GM18870 (cell line): ENCODE results near the gene POU2F2.

Source experiments
- ATAC-seq: cut with Tn5 transposase; IDR thresholded peaks from one replicate; pipeline ENCODE4 v1.9.1; 2021; ENCODE audit warnings: moderate library complexity; ENCODE audit not compliant: unreplicated experiment

Gene POU2F2

DNA sequence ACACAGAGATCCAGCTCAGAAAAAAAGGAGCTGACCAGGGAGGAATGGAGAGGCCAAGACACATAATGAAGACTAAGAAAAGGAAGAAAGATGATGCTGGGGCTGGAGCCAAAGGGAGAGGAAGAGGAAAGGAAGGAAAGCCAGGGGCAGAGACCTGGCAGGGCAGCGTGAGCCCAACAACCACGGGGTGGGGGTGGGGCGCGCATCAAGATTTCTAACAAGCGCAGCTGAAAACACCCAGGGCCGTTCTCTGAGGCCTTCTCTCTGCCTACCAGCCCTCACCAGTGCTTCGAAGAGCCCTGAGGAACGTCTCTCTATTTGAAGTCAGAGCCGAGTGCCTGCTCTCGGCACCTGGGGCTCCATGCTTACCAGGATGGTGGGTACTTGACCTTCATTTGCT lies 23.6 kb upstream of the POU2F2 start:
- no peak for ATAC-seq

DNA sequence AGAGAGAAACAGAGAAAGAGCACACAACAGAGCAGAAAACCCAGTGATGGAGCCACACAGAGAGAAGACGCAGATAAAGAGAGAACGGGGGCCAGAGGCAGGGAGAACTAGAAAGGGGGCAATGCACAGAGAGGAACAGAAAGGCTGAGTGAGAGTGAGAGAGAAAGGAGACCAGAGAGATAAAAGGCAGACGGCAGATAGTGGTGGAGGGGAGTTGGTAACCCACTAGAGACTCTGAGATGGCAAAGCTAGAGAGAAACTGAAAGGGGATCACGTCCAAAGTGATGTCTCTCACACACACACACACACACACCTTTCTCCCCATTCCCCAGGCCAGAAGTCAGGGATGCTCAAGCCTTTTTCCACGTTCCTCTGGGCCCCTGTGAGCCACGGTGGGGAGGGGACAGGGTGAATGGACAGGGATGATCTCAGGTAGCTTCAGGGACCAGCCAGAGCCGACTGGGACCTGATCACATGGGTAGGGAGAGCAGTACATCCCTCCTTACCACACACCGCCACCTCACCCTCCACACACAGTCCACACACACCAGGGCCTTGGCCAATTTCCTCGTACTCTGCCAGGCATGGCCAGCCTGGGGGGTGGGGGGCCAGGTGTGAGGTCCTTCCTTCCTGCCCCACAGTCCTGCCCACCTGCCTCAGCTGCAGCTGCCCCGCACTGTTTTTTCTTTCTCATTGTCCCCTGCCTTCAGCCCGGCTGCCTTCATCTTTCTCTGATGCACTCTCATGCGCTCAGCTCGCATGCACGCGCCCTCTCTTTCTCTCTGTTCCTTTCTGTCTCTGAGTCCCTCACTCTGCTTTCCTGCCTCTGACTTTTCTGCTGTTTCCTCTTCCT lies 22.5 kb upstream of the POU2F2 start:
- no peak for ATAC-seq

DNA sequence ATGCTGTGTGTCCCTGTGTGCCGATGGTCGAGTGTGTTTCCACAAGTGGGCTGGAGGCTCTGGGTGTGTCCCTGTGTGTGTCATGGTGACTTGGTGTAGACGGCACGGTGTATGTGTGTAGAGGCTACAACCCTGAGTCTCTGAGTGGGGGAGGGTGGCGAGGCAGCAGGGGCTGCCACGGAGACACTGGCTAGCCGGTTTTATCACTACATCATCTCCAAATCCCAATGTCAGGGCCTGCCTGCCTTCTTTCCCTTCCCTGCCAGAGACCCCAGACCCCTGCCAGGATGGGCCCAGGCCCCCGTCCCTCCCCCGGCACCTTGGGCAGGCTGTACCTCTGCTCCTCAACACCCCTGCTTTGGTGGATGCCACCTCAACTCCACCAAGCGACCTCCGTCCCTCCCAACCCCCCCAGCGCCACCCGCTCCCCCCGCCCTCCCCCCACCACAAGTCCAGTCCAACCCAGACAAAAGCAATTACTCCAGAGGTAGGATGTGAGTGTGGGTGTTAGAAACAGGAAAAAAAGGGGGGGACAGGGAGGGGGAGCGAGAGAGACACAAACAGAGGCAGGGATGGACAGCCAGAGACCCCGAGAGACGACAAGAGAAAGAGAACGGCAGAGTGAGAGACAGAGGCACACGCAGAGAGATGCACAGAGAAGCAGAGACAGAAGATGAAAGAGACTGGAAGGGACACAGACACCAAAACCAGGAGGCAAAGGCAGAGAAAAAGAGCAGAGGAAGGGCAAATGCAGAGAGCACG lies 21.6 kb upstream of the POU2F2 start:
- ATAC-seq: no peak

- ATAC-seq: no peak
Observed at GRCh38 chr19:42152910-42153671, 20.8 kb upstream of the POU2F2 start.

- no peak for ATAC-seq
Observed at GRCh38 chr19:42151782-42152684, 19.8 kb upstream of the POU2F2 start.

DNA sequence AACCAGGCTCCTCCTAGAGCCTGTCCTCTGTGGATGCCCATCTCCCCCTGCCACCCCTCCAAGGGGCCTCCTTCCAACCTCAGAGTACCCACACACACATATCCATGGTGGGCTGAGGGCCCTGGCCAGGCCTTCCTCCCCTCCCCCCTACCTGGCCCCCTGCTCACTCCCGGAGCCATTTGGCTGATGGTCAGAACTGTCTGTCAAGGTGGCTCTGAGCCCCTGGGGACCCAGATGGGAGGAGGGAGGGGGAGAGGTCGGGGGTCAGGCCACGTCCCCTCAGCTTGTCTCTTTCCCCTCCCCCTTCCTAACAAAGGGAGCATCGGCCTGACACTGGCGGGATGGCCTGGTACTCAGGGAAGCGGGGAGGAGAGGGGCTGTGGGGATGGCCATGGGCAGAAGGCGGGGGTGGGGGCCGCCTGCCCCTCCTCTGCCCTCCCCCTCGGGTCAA lies 18.7 kb upstream of the POU2F2 start:
- ATAC-seq: no peak

DNA sequence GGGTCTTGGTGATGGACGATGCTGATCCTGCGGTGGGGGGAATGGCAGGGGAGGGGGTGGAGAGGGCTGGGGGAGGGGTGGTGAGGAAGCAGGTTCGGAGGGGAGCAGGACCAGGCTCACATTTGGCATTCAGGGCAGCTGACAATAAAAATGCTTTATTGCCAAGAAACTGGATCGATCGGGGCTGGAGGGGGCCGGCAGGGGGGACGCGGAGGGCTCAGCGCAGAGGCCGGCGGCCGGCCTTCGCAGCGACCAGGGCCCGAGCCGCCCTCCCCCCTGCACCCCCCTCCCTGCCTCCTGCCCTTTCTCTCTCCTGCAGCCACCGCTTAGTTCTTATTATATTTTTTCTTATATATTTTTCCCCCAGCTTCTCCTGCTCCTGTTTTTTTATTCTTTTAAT lies 18.1 kb upstream of the POU2F2 start:
- no peak for ATAC-seq

DNA sequence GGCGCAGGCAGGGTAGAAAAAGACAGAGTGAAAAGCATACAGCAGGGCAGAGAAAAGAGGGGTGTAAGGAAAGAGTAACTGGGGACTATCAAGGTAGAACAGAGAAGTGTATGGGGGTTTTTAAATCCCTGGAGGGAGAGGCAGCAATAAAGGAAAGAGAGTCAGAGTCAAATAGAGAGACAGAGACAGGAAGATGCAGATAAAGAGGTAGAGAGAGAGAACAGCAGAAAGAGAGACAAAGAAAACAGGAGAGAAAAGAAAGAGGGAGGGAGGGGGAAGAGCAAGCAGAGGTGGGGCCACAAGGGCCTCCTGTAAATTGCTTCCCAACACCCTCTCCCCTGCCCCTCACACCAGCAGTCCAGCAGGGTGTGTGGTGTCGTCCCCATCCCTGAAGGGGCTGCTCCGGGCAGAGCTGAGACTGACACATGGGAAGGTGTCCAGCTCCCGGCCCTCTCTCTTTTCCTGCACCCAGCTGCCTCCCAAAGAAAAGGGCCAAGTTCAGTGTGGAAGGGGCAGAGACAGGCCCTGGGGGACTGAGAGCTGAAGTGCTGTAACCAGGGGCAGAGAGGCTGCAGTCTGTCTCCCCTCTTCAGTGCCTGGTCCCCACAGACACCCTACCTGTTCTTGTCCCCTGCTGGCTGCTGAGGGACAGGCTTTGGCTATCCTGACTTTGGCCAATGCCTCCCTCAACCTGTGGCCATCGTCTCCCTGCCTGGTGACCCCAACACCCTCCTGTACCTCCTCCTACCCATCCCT lies 17.4 kb upstream of the POU2F2 start:
- no peak for ATAC-seq

GRCh38 chr19:42148266-42148665 lies 16.0 kb upstream of the POU2F2 start:
- no peak for ATAC-seq

DNA sequence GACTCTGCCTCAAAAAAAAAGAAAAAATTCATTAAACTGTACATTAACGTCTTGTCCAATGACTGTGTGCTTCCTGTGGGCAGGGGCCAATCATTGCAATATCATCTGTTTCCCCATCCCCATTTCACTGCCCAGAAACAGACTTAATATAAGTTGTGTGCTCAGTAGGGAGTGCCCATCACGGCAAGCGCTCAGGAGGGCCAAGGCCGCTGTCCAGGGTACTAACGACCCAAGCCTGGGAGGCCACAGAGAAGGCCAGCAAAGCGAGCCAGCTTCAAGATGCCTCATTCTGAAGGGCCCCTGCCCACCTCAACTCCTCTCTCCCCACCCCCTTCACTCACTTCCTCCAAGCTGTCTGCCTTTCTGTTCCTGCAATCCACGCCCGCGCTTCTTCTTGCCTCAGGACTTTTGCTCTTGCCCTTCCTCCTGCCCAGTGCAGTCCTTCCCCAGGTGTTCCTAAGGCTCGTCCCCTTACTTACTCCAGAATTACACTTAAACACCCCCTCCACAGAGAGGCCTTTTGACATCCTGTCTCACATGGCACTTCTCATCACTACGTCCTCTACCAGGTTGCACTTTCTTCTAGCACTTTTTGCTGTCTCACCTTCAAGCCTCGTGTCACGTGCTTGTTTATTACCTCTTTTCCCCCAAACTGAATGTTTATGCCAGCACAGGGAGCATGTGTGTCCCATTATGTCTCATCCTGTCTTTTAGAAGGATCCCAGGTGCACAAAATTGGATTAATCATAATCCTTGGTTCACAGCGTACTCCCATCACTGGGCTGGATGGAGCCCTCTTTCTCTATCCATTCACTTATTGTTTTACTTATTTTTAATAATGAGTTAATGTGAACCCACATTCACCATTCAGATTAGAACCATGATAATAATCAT lies 11.3 kb upstream of the POU2F2 start:
- ATAC-seq: no peak

- no peak for ATAC-seq
Observed at GRCh38 chr19:42140125-42140754, 8.0 kb upstream of the POU2F2 start.

DNA sequence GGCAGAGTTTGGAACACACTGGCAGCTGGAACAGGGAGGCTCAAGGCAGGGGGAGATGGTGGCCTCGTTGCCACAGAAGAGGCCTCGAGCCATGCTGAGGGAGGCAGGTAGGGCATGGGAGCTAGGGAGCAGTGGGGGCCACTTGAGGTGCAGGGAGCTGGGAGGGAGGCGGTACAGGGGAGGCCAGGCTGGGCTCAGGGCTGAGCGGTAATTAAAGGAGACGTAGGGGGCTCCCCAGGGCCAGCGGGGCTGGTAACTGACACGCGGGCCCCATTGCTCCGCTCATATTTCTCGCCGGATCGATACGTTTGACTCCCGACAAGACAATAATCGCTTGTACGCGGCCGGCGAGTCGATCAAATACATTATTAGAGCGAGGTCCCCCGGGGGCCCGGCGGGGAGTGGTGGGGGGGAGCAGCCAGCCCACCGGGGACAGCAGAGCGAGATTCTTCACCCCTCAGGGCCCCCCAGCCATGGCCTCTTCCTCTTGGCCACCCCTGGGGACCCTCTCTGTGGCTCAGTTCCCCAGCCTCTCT lies 2.4 kb upstream of the POU2F2 start:
- ATAC-seq: no peak

- ATAC-seq: no peak
Observed at GRCh38 chr19:42132851-42133528, 744 bp upstream of the POU2F2 start.

DNA sequence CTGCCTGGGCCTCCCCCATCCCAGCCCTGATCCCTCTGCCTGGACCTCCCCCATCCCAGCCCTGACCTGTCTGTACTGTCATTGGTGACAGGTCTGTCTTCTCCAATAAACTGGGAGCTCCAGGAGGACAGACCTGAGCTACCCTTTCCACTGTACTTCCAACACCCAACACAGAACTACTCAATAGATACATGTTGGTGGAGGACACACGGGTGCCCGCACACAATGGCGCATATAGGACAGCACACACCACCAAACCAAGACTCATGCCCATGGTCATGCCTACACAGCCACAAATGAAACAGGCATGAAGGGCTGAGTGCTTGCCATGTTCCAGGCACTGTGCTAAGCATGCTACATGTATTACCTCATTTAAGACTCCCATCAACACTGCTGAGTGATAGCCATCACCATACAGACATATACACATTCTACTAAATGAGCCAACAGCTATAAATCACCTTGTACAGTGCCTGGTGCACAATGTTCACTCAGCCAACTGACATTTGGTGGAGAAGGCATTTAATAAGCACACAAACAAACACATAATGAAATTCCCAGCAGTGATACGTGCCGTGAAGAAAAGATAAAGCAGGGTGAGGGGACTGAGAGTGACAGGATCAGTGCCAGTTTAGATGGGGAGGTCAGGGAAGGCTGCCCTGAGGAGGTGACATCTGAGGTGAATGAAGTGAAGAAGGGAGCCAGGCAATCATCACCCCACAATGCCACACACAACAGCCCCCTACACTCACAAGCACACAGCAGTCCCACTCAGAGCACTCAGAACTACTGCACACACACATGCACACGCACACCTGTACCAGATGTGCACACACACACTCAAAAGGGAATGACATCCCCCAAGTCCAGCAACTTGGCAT lies 857 bp downstream of the POU2F2 start:
- no peak for ATAC-seq

GRCh38 chr19:42130254-42130573 lies 2.0 kb downstream of the POU2F2 start:
- no peak for ATAC-seq

DNA sequence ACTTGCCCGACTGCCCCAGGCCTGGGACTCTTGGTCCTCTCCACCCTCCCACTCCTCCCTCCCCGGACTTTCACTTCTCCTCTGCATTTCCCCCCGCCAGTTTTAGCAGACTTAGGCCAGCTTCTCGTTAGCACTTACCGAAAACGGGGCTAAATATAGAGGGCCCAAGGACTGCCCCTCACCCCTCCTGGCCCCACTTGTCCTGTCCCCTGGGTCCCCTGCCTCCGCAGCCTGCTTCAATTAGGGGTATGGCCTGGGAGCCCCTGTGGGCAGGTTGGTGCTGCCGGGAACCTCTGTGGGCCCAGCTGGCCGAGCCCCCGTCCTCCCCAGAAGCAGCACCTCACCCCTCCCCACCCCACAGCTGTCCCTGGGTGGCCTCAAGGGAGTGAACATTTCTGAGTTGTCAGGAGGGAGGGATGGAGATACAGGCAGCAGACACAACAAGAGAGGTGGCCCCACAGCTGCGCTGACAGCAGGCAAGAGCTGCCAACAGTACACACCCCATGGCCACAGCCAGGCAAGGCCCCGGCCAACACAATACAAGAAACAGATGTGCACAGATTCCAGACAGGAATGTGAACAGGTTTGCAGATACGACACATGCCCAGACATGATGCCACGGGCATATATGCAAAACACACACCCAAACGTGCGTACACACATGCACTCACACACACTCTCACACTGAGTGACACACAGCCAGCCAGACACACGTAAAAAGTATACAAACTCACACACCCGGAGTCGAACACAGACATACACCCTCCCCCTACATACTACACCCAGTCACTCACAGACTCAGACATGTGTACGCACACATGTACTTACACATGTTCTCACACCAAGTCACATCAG lies 2.6 kb downstream of the POU2F2 start:
- ATAC-seq: no peak
